ENCODE measurements around the gene HTRA1. TPM values are rescaled to one million over a fixed set of nuclear protein-coding genes. Genes with fewer than 3 reads are reported as not detected.

The HTRA1 gene
- total RNA-seq, 1 experiment from 2014 or later = 18.6 TPM

GRCh38 chr10:122553341-122553740 lies 92.0 kb downstream of the HTRA1 start:
- no peak for TF ChIP-seq CTCF (conservative IDR thresholded peaks at IDR 0.05; ENCODE audit: low read depth, low read length)
- TF ChIP-seq EZH2 (IDR thresholded peaks at IDR 0.05; ENCODE audit: low read length, unreplicated experiment) = no peak
- TF ChIP-seq EZH2phosphoT487 (IDR thresholded peaks at IDR 0.05; ENCODE audit: borderline replicate concordance, low read length) = no peak

GRCh38 chr10:122554131-122555036 lies 93.0 kb downstream of the HTRA1 start:
- no peak overlapping the region for H3K27ac ChIP-seq (ENCODE audit: low read length)
- intact Hi-C loops (cut with micrococcal nuclease) = no loop called here
- BruUV-seq (replicated peaks) = no TSS peak
- ATAC-seq (no peak), DNase-seq (no peak)
- no peaks in the 10 kb centered on the region for H3K9me3 ChIP-seq (ENCODE audit: low read length)
- TF ChIP-seq CTCF (conservative IDR thresholded peaks at IDR 0.05; ENCODE audit: low read depth, low read length) (no peak), EZH2phosphoT487 (IDR thresholded peaks at IDR 0.05; ENCODE audit: borderline replicate concordance, low read length) (no peak), EZH2 (IDR thresholded peaks at IDR 0.05; ENCODE audit: low read length, unreplicated experiment) (no peak)
- no peaks in the 10 kb centered on the region for H3F3A ChIP-seq (ENCODE audit: low read length, unreplicated experiment)
- no peaks in the 10 kb centered on the region for H3K27me3 ChIP-seq (ENCODE audit: low read length)
- CTCF ChIA-PET = no interaction called here
- H3K9me2 ChIP-seq (replicated peaks; ENCODE audit: low read length) = no peaks in the 10 kb centered on the region
- H4K20me1 ChIP-seq (ENCODE audit: low read length) = no peaks in the 10 kb centered on the region
- no peak overlapping the region for H3K4me3 ChIP-seq (ENCODE audit: low read length)
- no peak overlapping the region for H2AFZ ChIP-seq (ENCODE audit: low read length)
- H3K4me2 ChIP-seq (ENCODE audit: low read length) = no peak overlapping the region
- POLR2A ChIA-PET (ENCODE audit: unreplicated experiment) = no interaction called here
- H3K79me2 ChIP-seq (ENCODE audit: low read length) = no peaks in the 10 kb centered on the region
- H3K4me1 ChIP-seq (ENCODE audit: insufficient read depth, low read length) = peaks cover 4% of the 10 kb centered on the region; the same call in 1 of the 2 replicates
- no peak overlapping the region for H3K9ac ChIP-seq (ENCODE audit: low read length)
- no peaks in the 10 kb centered on the region for H3K36me3 ChIP-seq (ENCODE audit: low read depth, low read length)

More at GRCh38 chr10:122553341-122553740, 92.0 kb downstream of the HTRA1 start:
- no peaks in the 10 kb centered on the region for H3K9me3 ChIP-seq (ENCODE audit: low read length)
- ChIA-PET POLR2A (ENCODE audit: unreplicated experiment) (no interaction called here), CTCF (no interaction called here)
- DNase-seq = no peak
- no peaks in the 10 kb centered on the region for H3K79me2 ChIP-seq (ENCODE audit: low read length)
- intact Hi-C loops (cut with micrococcal nuclease) = no loop called here
- no peaks in the 10 kb centered on the region for H3K4me1 ChIP-seq (ENCODE audit: insufficient read depth, low read length)
- H3K9ac ChIP-seq (ENCODE audit: low read length) = no peak overlapping the region
- H4K20me1 ChIP-seq (ENCODE audit: low read length) = no peaks in the 10 kb centered on the region
- no peak overlapping the region for H3K27ac ChIP-seq (ENCODE audit: low read length)
- no peaks in the 10 kb centered on the region for H3K36me3 ChIP-seq (ENCODE audit: low read depth, low read length)
- H3K27me3 ChIP-seq (ENCODE audit: low read length) = no peaks in the 10 kb centered on the region
- no peak overlapping the region for H2AFZ ChIP-seq (ENCODE audit: low read length)
- ATAC-seq = no peak
- BruUV-seq (replicated peaks) = no TSS peak
- no peaks in the 10 kb centered on the region for H3F3A ChIP-seq (ENCODE audit: low read length, unreplicated experiment)
- no peak overlapping the region for H3K4me2 ChIP-seq (ENCODE audit: low read length)
- no peak overlapping the region for H3K4me3 ChIP-seq (ENCODE audit: low read length)
- no peaks in the 10 kb centered on the region for H3K9me2 ChIP-seq (replicated peaks; ENCODE audit: low read length)

- TF ChIP-seq CTCF (conservative IDR thresholded peaks at IDR 0.05; ENCODE audit: low read depth, low read length) = no peak
- TF ChIP-seq EZH2 (IDR thresholded peaks at IDR 0.05; ENCODE audit: low read length, unreplicated experiment) = no peak
- TF ChIP-seq EZH2phosphoT487 (IDR thresholded peaks at IDR 0.05; ENCODE audit: borderline replicate concordance, low read length) = no peak
- DNase-seq (no peak), ATAC-seq (no peak)
- no peak overlapping the region for H2AFZ ChIP-seq (ENCODE audit: low read length)
- H3K36me3 ChIP-seq (ENCODE audit: low read depth, low read length) = no peaks in the 10 kb centered on the region
- POLR2A ChIA-PET (ENCODE audit: unreplicated experiment) = no interaction called here
- H3K79me2 ChIP-seq (ENCODE audit: low read length) = no peaks in the 10 kb centered on the region
- BruUV-seq (replicated peaks) = no TSS peak
- H3K9me3 ChIP-seq (ENCODE audit: low read length) = no peaks in the 10 kb centered on the region
- CTCF ChIA-PET = no interaction called here
- no peak overlapping the region for H3K4me2 ChIP-seq (ENCODE audit: low read length)
- H3K27ac ChIP-seq (ENCODE audit: low read length) = no peak overlapping the region
- H3F3A ChIP-seq (ENCODE audit: low read length, unreplicated experiment) = no peaks in the 10 kb centered on the region
- no peaks in the 10 kb centered on the region for H3K9me2 ChIP-seq (replicated peaks; ENCODE audit: low read length)
- H4K20me1 ChIP-seq (ENCODE audit: low read length) = no peaks in the 10 kb centered on the region
- H3K4me3 ChIP-seq (ENCODE audit: low read length) = no peak overlapping the region
- H3K4me1 ChIP-seq (ENCODE audit: insufficient read depth, low read length) = peaks cover 14% of the 10 kb centered on the region
- H3K27me3 ChIP-seq (ENCODE audit: low read length) = no peaks in the 10 kb centered on the region
- intact Hi-C loops (cut with micrococcal nuclease) = no loop called here
- no peak overlapping the region for H3K9ac ChIP-seq (ENCODE audit: low read length)
Observed at GRCh38 chr10:122555442-122555841, 94.1 kb downstream of the HTRA1 start.
